Measurements from ENCODE around the gene GSTK1.

DNA sequence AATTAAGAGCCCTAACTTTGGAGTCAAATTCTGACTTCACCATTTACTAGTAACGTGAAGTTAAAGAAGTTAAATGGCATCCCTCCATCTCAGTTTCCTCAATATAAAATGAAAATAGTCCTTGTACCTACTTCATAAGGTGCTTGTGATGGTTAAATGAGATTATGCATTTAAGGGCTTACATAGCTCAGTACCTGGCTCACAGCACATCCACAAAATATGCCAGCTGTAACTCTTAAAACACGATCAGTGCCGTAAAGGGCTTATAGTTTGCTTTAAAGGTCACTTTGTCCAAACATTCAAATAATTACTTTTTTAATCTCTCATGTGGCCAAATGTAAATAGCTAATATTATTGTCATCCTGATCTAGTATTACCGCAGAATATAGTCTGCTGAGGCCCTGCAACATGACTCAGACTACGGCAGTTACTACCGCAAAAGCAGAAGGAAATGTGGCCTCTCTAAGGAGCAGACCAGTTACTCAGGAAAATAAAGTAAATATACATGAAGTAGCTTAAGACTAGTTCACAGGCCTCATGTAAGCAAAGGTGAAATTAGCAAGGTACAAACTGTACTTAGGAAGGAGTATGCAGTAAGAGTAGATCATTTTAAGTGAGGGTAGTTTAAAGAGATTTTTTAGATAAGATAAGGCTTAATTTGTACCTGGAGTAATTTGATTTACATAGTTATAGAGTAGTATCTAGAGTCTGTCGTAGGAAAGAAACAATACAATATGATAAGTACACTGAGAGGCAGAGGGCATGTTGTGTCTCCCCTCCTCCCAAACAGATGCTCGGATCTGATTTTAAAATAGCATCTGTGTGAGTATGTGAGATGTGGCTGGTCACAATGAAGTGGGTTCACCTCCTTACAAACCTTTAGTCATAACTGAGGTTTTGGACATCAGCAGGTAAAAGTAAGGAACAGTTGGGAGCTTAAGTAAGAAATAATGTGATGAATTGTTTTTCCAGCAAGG is 38.0 kb downstream of the GSTK1 start:
- TF ChIP-seq, protein P1, sequence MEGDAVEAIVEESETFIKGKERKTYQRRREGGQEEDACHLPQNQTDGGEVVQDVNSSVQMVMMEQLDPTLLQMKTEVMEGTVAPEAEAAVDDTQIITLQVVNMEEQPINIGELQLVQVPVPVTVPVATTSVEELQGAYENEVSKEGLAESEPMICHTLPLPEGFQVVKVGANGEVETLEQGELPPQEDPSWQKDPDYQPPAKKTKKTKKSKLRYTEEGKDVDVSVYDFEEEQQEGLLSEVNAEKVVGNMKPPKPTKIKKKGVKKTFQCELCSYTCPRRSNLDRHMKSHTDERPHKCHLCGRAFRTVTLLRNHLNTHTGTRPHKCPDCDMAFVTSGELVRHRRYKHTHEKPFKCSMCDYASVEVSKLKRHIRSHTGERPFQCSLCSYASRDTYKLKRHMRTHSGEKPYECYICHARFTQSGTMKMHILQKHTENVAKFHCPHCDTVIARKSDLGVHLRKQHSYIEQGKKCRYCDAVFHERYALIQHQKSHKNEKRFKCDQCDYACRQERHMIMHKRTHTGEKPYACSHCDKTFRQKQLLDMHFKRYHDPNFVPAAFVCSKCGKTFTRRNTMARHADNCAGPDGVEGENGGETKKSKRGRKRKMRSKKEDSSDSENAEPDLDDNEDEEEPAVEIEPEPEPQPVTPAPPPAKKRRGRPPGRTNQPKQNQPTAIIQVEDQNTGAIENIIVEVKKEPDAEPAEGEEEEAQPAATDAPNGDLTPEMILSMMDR (IDR thresholded peaks at IDR 0.05; ENCODE audit: low read length) = no peak
- no peak for TF ChIP-seq EZH2 (IDR thresholded peaks at IDR 0.05; ENCODE audit: borderline replicate concordance, low read length)

Measured in OCI-LY1 (cell line).